ENCODE data around the gene FBXO41.

- no peak for TF ChIP-seq CTCF (IDR thresholded peaks at IDR 0.05; ENCODE audit: low read depth, low read length, poor library complexity, severe bottlenecking)
- TF ChIP-seq EZH2phosphoT487 (IDR thresholded peaks at IDR 0.05; ENCODE audit: borderline replicate concordance, low read length) = no peak
These were observed 78.7 kb downstream of the FBXO41 start for GRCh38 chr2:73205611-73206010.
